AG04449 (cell line): Measurements from ENCODE around the gene FAM72C.
"Not testable (repeated sequence)": the region's sequence is repeated elsewhere in the genome, so short reads cannot be mapped to it uniquely, and the experiment has no call there.

Experiments
- CTCF ChIA-PET: fragments of 350-600 bp; formaldehyde crosslinking; extraction: SDS; loops from one replicate; lab custom pipeline; 2021; ENCODE audit warnings: antibody characterized with exemption; lab: Yijun Ruan, JAX
- POLR2A ChIA-PET: fragments of 400-600, 350-600 bp; formaldehyde crosslinking; extraction: SDS; loops from one replicate; lab custom pipeline; 2020; ENCODE audit warnings: antibody characterized with exemption, inconsistent platforms; lab: Yijun Ruan, JAX
- DNase-seq: peaks from one replicate; pipeline ENCODE4 v3.0.0-alpha.2; 2010; ENCODE audit warnings: low read depth, low spot score
- H3K4me3 ChIP-seq: 2 replicates; pipeline ENCODE4 v1.5.1; 2011; ENCODE audit warnings: low read depth, mild to moderate bottlenecking, control low read depth, low read length

FAM72C gene

GRCh38 chr1:143990699-143991098 is 18.9 kb upstream of the FAM72C start:
- CTCF ChIA-PET, POLR2A ChIA-PET: not testable (repeated sequence)

GRCh38 chr1:143989719-143990118 is 17.9 kb upstream of the FAM72C start:
- DNase-seq, POLR2A ChIA-PET, CTCF ChIA-PET, H3K4me3 ChIP-seq: not testable (repeated sequence)

More at GRCh38 chr1:143990699-143991098, 18.9 kb upstream of the FAM72C start:
- H3K4me3 ChIP-seq, DNase-seq: not testable (repeated sequence)

- POLR2A ChIA-PET, CTCF ChIA-PET, DNase-seq, H3K4me3 ChIP-seq: not testable (repeated sequence)
Observed at GRCh38 chr1:143989427-143989712, 17.6 kb upstream of the FAM72C start.

GRCh38 chr1:143988602-143989426 is 17.0 kb upstream of the FAM72C start:
- CTCF ChIA-PET, H3K4me3 ChIP-seq, POLR2A ChIA-PET, DNase-seq: not testable (repeated sequence)

- DNase-seq, H3K4me3 ChIP-seq, CTCF ChIA-PET, POLR2A ChIA-PET: not testable (repeated sequence)
Observed at GRCh38 chr1:143987868-143988267, 16.1 kb upstream of the FAM72C start.

- POLR2A ChIA-PET, H3K4me3 ChIP-seq, CTCF ChIA-PET, DNase-seq: not testable (repeated sequence)
Observed at GRCh38 chr1:143984721-143985473, 13.1 kb upstream of the FAM72C start.

- peak overlapping the region; percentile 32 for H3K4me3 ChIP-seq
- CTCF ChIA-PET, POLR2A ChIA-PET, DNase-seq: not testable (repeated sequence)
Observed at GRCh38 chr1:143974416-143974815, 2.6 kb upstream of the FAM72C start.

- peak overlapping the region; percentile 47 for H3K4me3 ChIP-seq
- CTCF ChIA-PET, DNase-seq, POLR2A ChIA-PET: not testable (repeated sequence)
Observed at GRCh38 chr1:143973876-143974414, 2.2 kb upstream of the FAM72C start.

GRCh38 chr1:143972753-143973326 is 1.1 kb upstream of the FAM72C start:
- DNase-seq, POLR2A ChIA-PET, H3K4me3 ChIP-seq, CTCF ChIA-PET: not testable (repeated sequence)

GRCh38 chr1:143965860-143966259 is 5.9 kb downstream of the FAM72C start:
- CTCF ChIA-PET, H3K4me3 ChIP-seq, DNase-seq, POLR2A ChIA-PET: not testable (repeated sequence)

GRCh38 chr1:143964294-143964693 is 7.5 kb downstream of the FAM72C start:
- H3K4me3 ChIP-seq, POLR2A ChIA-PET, CTCF ChIA-PET, DNase-seq: not testable (repeated sequence)

- DNase-seq, H3K4me3 ChIP-seq, CTCF ChIA-PET, POLR2A ChIA-PET: not testable (repeated sequence)
Observed at GRCh38 chr1:143955930-143956329, 15.9 kb downstream of the FAM72C start.

GRCh38 chr1:143952913-143953312 is 18.9 kb downstream of the FAM72C start:
- POLR2A ChIA-PET, CTCF ChIA-PET, H3K4me3 ChIP-seq, DNase-seq: not testable (repeated sequence)

- CTCF ChIA-PET, DNase-seq, POLR2A ChIA-PET, H3K4me3 ChIP-seq: not testable (repeated sequence)
Observed at GRCh38 chr1:143951485-143952391, 20.0 kb downstream of the FAM72C start.

GRCh38 chr1:143947749-143948148 is 24.0 kb downstream of the FAM72C start:
- DNase-seq, H3K4me3 ChIP-seq, POLR2A ChIA-PET, CTCF ChIA-PET: not testable (repeated sequence)

GRCh38 chr1:143945253-143945652 is 26.5 kb downstream of the FAM72C start:
- POLR2A ChIA-PET, CTCF ChIA-PET, DNase-seq, H3K4me3 ChIP-seq: not testable (repeated sequence)
